OCI-LY7 (cell line): ENCODE results near the gene APLP1. TPM values are rescaled to one million over a fixed set of nuclear protein-coding genes. Genes with fewer than 3 reads are reported as not detected.

Experiments used
- BruUV-seq: library from RNA; stranded (reverse); fragments of 400-500 nt; replicated peaks from 2 replicates; lab custom pipeline; 2021; lab: Mats Ljungman, UMichigan
- CTCF ChIA-PET: fragments of 300-600 bp; sonication (Branson Sonifier 250); formaldehyde crosslinking; loops from one replicate; lab custom pipeline; 2022; ENCODE audit warnings: antibody characterized with exemption; ENCODE audit not compliant: unreplicated experiment; lab: Charles Lee
- POLR2A ChIA-PET: fragments of 300-600 bp; sonication (Branson Sonifier 250); formaldehyde crosslinking; loops from one replicate; lab custom pipeline; 2022; ENCODE audit warnings: antibody characterized with exemption; lab: Charles Lee
- DNase-seq: peaks from one replicate; pipeline ENCODE4 v3.0.0-alpha.2; 2015; ENCODE audit warnings: low spot score
- H2AFZ ChIP-seq: fragments of 200-600 bp; sonication (generic), shearing (Covaris generic); 2 replicates; pipeline ENCODE4 v1.6.1; 2014; ENCODE audit warnings: mild to moderate bottlenecking, antibody characterized with exemption, low read length, moderate library complexity
- H3K27ac ChIP-seq: fragments of 200-600 bp; sonication (generic); 2 replicates; pipeline ENCODE4 v1.5.1; 2014; ENCODE audit warnings: mixed run types, low read depth, mild to moderate bottlenecking, moderate library complexity, low read length, inconsistent platforms; ENCODE audit not compliant: poor library complexity, severe bottlenecking
- H3K36me3 ChIP-seq: fragments of 200-600 bp; sonication (generic); 2 replicates; pipeline ENCODE4 v1.6.1; 2014; ENCODE audit warnings: mild to moderate bottlenecking, antibody characterized with exemption, low read length, moderate library complexity, mixed read lengths; ENCODE audit not compliant: insufficient read depth
- H3K4me1 ChIP-seq: fragments of 200-600 bp; sonication (generic); 2 replicates; pipeline ENCODE4 v1.5.1; 2014; ENCODE audit warnings: mild to moderate bottlenecking, low read length; ENCODE audit not compliant: insufficient read depth, poor library complexity, severe bottlenecking
- H3K4me2 ChIP-seq: fragments of 200-600 bp; sonication (generic); 2 replicates; pipeline ENCODE4 v1.6.1; 2014; ENCODE audit warnings: mild to moderate bottlenecking, low read length
- H3K4me3 ChIP-seq: fragments of 200-600 bp; sonication (generic); 2 replicates; pipeline ENCODE4 v1.5.1; 2014; ENCODE audit warnings: mild to moderate bottlenecking, low read depth, low read length; ENCODE audit not compliant: poor library complexity, severe bottlenecking
- H3K79me2 ChIP-seq: fragments of 200-600 bp; sonication (generic); 2 replicates; pipeline ENCODE4 v1.6.1; 2016; ENCODE audit warnings: low read depth, mild to moderate bottlenecking, low read length, moderate library complexity, mixed read lengths; ENCODE audit not compliant: insufficient read depth
- H3K9me2 ChIP-seq: fragments of 200-600 bp; sonication (generic); 2 replicates; pipeline ENCODE4 v1.6.1; 2016; ENCODE audit warnings: mild to moderate bottlenecking, low read length, mixed read lengths; ENCODE audit not compliant: insufficient read depth
- H3K9me3 ChIP-seq: fragments of 200-600 bp; sonication (generic); 2 replicates; pipeline ENCODE4 v1.6.1; 2014; ENCODE audit warnings: mild to moderate bottlenecking, mixed run types, low read length, mixed read lengths
- H4K20me1 ChIP-seq: fragments of 200-600 bp; sonication (generic); 2 replicates; pipeline ENCODE4 v1.6.1; 2014; ENCODE audit warnings: mild to moderate bottlenecking, antibody characterized with exemption, low read length, moderate library complexity, mixed read lengths; ENCODE audit not compliant: insufficient read depth
- EZH2phosphoT487 ChIP-seq: fragments of 200-600 bp; sonication (generic); IDR thresholded peaks from 2 replicates; pipeline ENCODE4 v1.6.1; 2018; ENCODE audit warnings: low read depth, borderline replicate concordance, mild to moderate bottlenecking, mixed run types, antibody characterized with exemption, low read length, moderate library complexity, mixed read lengths
- intact Hi-C: fragments of 100-400 bp; cut with micrococcal nuclease; formaldehyde crosslinking; loops from one replicate; pipeline ENCODE4 v1.10.0; 2022; ENCODE audit not compliant: unreplicated experiment
- total RNA-seq, 2 experiments: library from RNA; depleted of rRNA in 1 of 2; stranded (reverse); fragments of >200 nt in 1 of 2; shearing (Covaris generic) in 1 of 2; gene quantifications; 2 replicates each; pipeline ENCODE4 v1.2.3, GENCODE V29; 2014 to 2022
- TF ChIP-seq, protein P1 (sequence below): fragments of 200-600 bp; sonication (generic); conservative IDR thresholded peaks from 2 replicates; pipeline ENCODE4 v1.5.1; 2014; ENCODE audit warnings: mild to moderate bottlenecking, antibody characterized with exemption, low read length, moderate library complexity, mixed read lengths

Gene APLP1
- total RNA-seq, 2 experiments from 2014 or later, result 0.13 to 1.2 TPM

- Histone ChIP-seq H3K4me3 (peak overlapping the region; percentile 77), H3K9me2 (no peaks in the 10 kb centered on the region), H3K27ac (peak overlapping the region; percentile 87), H3K36me3 (peaks cover 5% of the 10 kb centered on the region), H3K9me3 (no peaks in the 10 kb centered on the region), H4K20me1 (no peaks in the 10 kb centered on the region), H3K4me1 (peaks cover 57% of the 10 kb centered on the region), H3K4me2 (peak overlapping the region; percentile 99), H3K79me2 (peaks cover 20% of the 10 kb centered on the region), H2AFZ (peak overlapping the region; percentile 47; the same call in 1 of the 2 replicates)
- TF ChIP-seq, protein P1, sequence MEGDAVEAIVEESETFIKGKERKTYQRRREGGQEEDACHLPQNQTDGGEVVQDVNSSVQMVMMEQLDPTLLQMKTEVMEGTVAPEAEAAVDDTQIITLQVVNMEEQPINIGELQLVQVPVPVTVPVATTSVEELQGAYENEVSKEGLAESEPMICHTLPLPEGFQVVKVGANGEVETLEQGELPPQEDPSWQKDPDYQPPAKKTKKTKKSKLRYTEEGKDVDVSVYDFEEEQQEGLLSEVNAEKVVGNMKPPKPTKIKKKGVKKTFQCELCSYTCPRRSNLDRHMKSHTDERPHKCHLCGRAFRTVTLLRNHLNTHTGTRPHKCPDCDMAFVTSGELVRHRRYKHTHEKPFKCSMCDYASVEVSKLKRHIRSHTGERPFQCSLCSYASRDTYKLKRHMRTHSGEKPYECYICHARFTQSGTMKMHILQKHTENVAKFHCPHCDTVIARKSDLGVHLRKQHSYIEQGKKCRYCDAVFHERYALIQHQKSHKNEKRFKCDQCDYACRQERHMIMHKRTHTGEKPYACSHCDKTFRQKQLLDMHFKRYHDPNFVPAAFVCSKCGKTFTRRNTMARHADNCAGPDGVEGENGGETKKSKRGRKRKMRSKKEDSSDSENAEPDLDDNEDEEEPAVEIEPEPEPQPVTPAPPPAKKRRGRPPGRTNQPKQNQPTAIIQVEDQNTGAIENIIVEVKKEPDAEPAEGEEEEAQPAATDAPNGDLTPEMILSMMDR, result no peak
- TF ChIP-seq EZH2phosphoT487, result no peak
- BruUV-seq, result no TSS peak
- ChIA-PET POLR2A (interaction anchor here (1.0 to 1.1 kb wide), 3 partner anchors 10 to 27 kb away, joined by 3 read pairs; no protein-coding TSS in a partner anchor), CTCF (no interaction called here)
- DNase-seq, result peak; percentile 96
- intact Hi-C loops, result loop anchor here (5.0 kb wide), 2 partner anchors 146 to 161 kb away; partner anchors contain the start of genes HSPB6, IGFLR1 and PROSER3
These were observed 35.3 kb downstream of the APLP1 start for GRCh38 chr19:35903550-35904179.

GRCh38 chr19:35904311-35905068 is 36.1 kb downstream of the APLP1 start:
- Histone ChIP-seq H3K9me2 (no peaks in the 10 kb centered on the region), H4K20me1 (no peaks in the 10 kb centered on the region), H3K4me3 (no peak overlapping the region), H3K36me3 (no peaks in the 10 kb centered on the region), H3K9me3 (no peaks in the 10 kb centered on the region), H3K79me2 (peaks cover 12% of the 10 kb centered on the region; the same call in 1 of the 2 replicates), H2AFZ (no peak overlapping the region), H3K4me1 (peaks cover 62% of the 10 kb centered on the region), H3K4me2 (peak overlapping the region; percentile 99), H3K27ac (peak overlapping the region; percentile 87)
- no peak for DNase-seq
- BruUV-seq, result no TSS peak
- ChIA-PET CTCF (no interaction called here), POLR2A (interaction anchor here (1.0 kb wide), 1 partner anchor 9 kb away, joined by 3 read pairs; no protein-coding TSS in a partner anchor)
- TF ChIP-seq, protein P1, result no peak
- TF ChIP-seq EZH2phosphoT487, result no peak
- intact Hi-C loops, result loop anchor here (5.0 kb wide), 2 partner anchors 147 to 162 kb away; partner anchors contain the start of genes HSPB6, IGFLR1 and PROSER3
